ENCODE results near the gene KCNIP4. TPM values are rescaled to one million over a fixed set of nuclear protein-coding genes. Genes with fewer than 3 reads are reported as not detected.

KCNIP4 gene
- total and polyA plus RNA-seq, 2 experiments from 2014 or later, result 0.69 to 1.00 TPM

GRCh38 chr4:21885241-21885640 is 63.3 kb downstream of the KCNIP4 start:
- Histone ChIP-seq H3K4me1 (ENCODE audit: insufficient read depth) (no peaks in the 10 kb centered on the region), H3K79me2 (no peaks in the 10 kb centered on the region), H3K9me2 (replicated peaks; ENCODE audit: insufficient read depth) (no peaks in the 10 kb centered on the region), H2AFZ (no peak overlapping the region), H3K4me3 (no peak overlapping the region), H3K27ac (no peak overlapping the region), H3K4me2 (no peak overlapping the region), H3K27me3 (no peaks in the 10 kb centered on the region), H3K9me3 (ENCODE audit: low read depth) (no peaks in the 10 kb centered on the region), H3K36me3 (replicated peaks; ENCODE audit: insufficient read depth, low read depth) (no peaks in the 10 kb centered on the region), H4K20me1 (ENCODE audit: insufficient read depth, poor library complexity, severe bottlenecking) (no peaks in the 10 kb centered on the region)
- WGBS (ENCODE audit: low lambda C conversion rate, missing lambda C conversion rate), result 80% methylated on average over 2 of the region's 2 CpGs
- TF ChIP-seq EZH2 (IDR thresholded peaks at IDR 0.05; ENCODE audit: borderline replicate concordance) (no peak), EZH2phosphoT487 (IDR thresholded peaks at IDR 0.05; ENCODE audit: low read depth, severe bottlenecking, unreplicated experiment) (no peak), CTCF (IDR thresholded peaks at IDR 0.05; ENCODE audit: poor library complexity) (no peak)
- DNase-seq (ENCODE audit: low spot score), result no peak

GRCh38 chr4:21884615-21885014 is 64.0 kb downstream of the KCNIP4 start:
- Histone ChIP-seq H3K4me1 (ENCODE audit: insufficient read depth) (no peaks in the 10 kb centered on the region), H3K27me3 (no peaks in the 10 kb centered on the region), H3K4me2 (no peak overlapping the region), H3K4me3 (no peak overlapping the region), H3K9me3 (ENCODE audit: low read depth) (no peaks in the 10 kb centered on the region), H4K20me1 (ENCODE audit: insufficient read depth, poor library complexity, severe bottlenecking) (no peaks in the 10 kb centered on the region), H3K27ac (no peak overlapping the region), H3K9me2 (replicated peaks; ENCODE audit: insufficient read depth) (no peaks in the 10 kb centered on the region), H3K36me3 (replicated peaks; ENCODE audit: insufficient read depth, low read depth) (no peaks in the 10 kb centered on the region), H2AFZ (no peak overlapping the region), H3K79me2 (no peaks in the 10 kb centered on the region)
- DNase-seq (ENCODE audit: low spot score), result no peak
- 89% methylated on average over 2 of the region's 2 CpGs for whole genome bisulfite sequencing (ENCODE audit: low lambda C conversion rate, missing lambda C conversion rate)
- no peak for TF ChIP-seq EZH2phosphoT487 (IDR thresholded peaks at IDR 0.05; ENCODE audit: low read depth, severe bottlenecking, unreplicated experiment)
- no peak for TF ChIP-seq CTCF (IDR thresholded peaks at IDR 0.05; ENCODE audit: poor library complexity)
- TF ChIP-seq EZH2 (IDR thresholded peaks at IDR 0.05; ENCODE audit: borderline replicate concordance), result no peak

GRCh38 chr4:21882051-21882839 is 66.3 kb downstream of the KCNIP4 start:
- 87% methylated on average over 4 of the region's 4 CpGs for WGBS (ENCODE audit: low lambda C conversion rate, missing lambda C conversion rate)
- Histone ChIP-seq H3K36me3 (replicated peaks; ENCODE audit: insufficient read depth, low read depth) (no peaks in the 10 kb centered on the region), H3K79me2 (no peaks in the 10 kb centered on the region), H3K27me3 (no peaks in the 10 kb centered on the region), H3K9me3 (ENCODE audit: low read depth) (no peaks in the 10 kb centered on the region), H3K9me2 (replicated peaks; ENCODE audit: insufficient read depth) (no peaks in the 10 kb centered on the region), H3K4me2 (no peak overlapping the region), H4K20me1 (ENCODE audit: insufficient read depth, poor library complexity, severe bottlenecking) (no peaks in the 10 kb centered on the region), H3K4me3 (no peak overlapping the region), H2AFZ (no peak overlapping the region), H3K4me1 (ENCODE audit: insufficient read depth) (no peaks in the 10 kb centered on the region), H3K27ac (no peak overlapping the region)
- TF ChIP-seq EZH2phosphoT487 (IDR thresholded peaks at IDR 0.05; ENCODE audit: low read depth, severe bottlenecking, unreplicated experiment) (no peak), CTCF (IDR thresholded peaks at IDR 0.05; ENCODE audit: poor library complexity) (no peak), EZH2 (IDR thresholded peaks at IDR 0.05; ENCODE audit: borderline replicate concordance) (no peak)
- no peak for DNase-seq (ENCODE audit: low spot score)

Data from hepatocyte (in vitro differentiated cells).